Thyroid gland (tissue), 4 donors: Measurements from ENCODE around the gene TSNAX.

Experiments used
- POLR2A ChIP-seq, 2 donors: fragments of 450-650 bp; IDR thresholded peaks; one replicate each; pipeline ENCODE4 v1.6.1; 2017; ENCODE audit warnings: antibody characterized with exemption in 2 of 2, mild to moderate bottlenecking in 2 of 2, moderate library complexity in 1 of 2
- TF ChIP-seq, protein P1 (sequence below), 6 experiments: fragments of 200-600 bp in 3 of 6; fragments of 450-650 bp in 3 of 6; sonication (generic) in 3 of 6; IDR thresholded peaks; one replicate each; pipeline ENCODE4 v1.5.1; 2016 to 2019; ENCODE audit warnings: antibody characterized with exemption in 6 of 6, mild to moderate bottlenecking in 2 of 6, inconsistent platforms in 1 of 6, moderate library complexity in 1 of 6

DNA sequence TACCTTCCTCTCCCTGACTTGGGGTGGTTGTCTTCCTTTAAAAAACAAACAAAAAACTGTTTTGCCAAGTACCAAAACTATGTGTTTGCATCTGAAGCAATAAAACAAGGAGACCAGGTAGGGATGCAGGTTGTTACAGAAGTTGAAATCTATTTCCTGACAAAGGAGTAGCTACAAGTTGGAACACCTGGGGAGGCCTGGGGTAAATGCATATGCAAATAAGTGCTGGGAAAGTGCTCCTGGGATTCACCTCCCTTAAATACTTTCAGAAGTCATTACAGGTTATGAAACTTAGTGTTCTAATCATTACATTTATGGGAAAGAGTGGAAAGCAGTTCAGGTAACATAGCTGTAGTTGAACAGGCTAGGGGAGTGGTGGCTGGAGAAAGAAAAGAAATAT lies 1.9 kb upstream of the TSNAX start:
- TF ChIP-seq POLR2A (IDR thresholded peaks at IDR 0.05), result no peak
- TF ChIP-seq, protein P1, sequence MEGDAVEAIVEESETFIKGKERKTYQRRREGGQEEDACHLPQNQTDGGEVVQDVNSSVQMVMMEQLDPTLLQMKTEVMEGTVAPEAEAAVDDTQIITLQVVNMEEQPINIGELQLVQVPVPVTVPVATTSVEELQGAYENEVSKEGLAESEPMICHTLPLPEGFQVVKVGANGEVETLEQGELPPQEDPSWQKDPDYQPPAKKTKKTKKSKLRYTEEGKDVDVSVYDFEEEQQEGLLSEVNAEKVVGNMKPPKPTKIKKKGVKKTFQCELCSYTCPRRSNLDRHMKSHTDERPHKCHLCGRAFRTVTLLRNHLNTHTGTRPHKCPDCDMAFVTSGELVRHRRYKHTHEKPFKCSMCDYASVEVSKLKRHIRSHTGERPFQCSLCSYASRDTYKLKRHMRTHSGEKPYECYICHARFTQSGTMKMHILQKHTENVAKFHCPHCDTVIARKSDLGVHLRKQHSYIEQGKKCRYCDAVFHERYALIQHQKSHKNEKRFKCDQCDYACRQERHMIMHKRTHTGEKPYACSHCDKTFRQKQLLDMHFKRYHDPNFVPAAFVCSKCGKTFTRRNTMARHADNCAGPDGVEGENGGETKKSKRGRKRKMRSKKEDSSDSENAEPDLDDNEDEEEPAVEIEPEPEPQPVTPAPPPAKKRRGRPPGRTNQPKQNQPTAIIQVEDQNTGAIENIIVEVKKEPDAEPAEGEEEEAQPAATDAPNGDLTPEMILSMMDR (IDR thresholded peaks at IDR 0.05), result no peak
